GM04503 (cell line): ENCODE results near the gene ANXA4.
"Not testable (repeated sequence)": the region's sequence is repeated elsewhere in the genome, so short reads cannot be mapped to it uniquely, and the experiment has no call there.

Experiments used
- DNase-seq: peaks from one replicate; pipeline ENCODE4 v3.0.0-alpha.2; 2012; ENCODE audit warnings: low read depth

ANXA4 gene

GRCh38 chr2:69755862-69756467 lies 14.0 kb downstream of the ANXA4 start:
- DNase-seq = peak; percentile 53

- no peak for DNase-seq
Measured at GRCh38 chr2:69762025-69762424, 20.1 kb downstream of the ANXA4 start.

- DNase-seq = no peak
Measured at GRCh38 chr2:69762513-69763494, 20.9 kb downstream of the ANXA4 start.

GRCh38 chr2:69763831-69764230 lies 21.9 kb downstream of the ANXA4 start:
- DNase-seq = not testable (repeated sequence)

GRCh38 chr2:69764286-69765095 lies 22.6 kb downstream of the ANXA4 start:
- DNase-seq = no peak

GRCh38 chr2:69765096-69765380 lies 23.1 kb downstream of the ANXA4 start:
- DNase-seq = no peak

- DNase-seq = no peak
Measured at GRCh38 chr2:69766014-69766413, 24.1 kb downstream of the ANXA4 start.

- DNase-seq = peak; percentile 83
Measured at GRCh38 chr2:69767034-69767433, 25.1 kb downstream of the ANXA4 start.

GRCh38 chr2:69768235-69768634 lies 26.3 kb downstream of the ANXA4 start:
- DNase-seq = no peak

- no peak for DNase-seq
Measured at GRCh38 chr2:69768789-69769188, 26.9 kb downstream of the ANXA4 start.

- no peak for DNase-seq
Measured at GRCh38 chr2:69769272-69769671, 27.3 kb downstream of the ANXA4 start.

GRCh38 chr2:69770193-69770702 lies 28.3 kb downstream of the ANXA4 start:
- peak; percentile 76 for DNase-seq

GRCh38 chr2:69770747-69771146 lies 28.8 kb downstream of the ANXA4 start:
- no peak for DNase-seq

GRCh38 chr2:69771461-69771860 lies 29.5 kb downstream of the ANXA4 start:
- DNase-seq = no peak

GRCh38 chr2:69773206-69773605 lies 31.3 kb downstream of the ANXA4 start:
- no peak for DNase-seq

GRCh38 chr2:69774258-69774983 lies 32.5 kb downstream of the ANXA4 start:
- not testable (repeated sequence) for DNase-seq

- DNase-seq = no peak
Measured at GRCh38 chr2:69774984-69775982, 33.3 kb downstream of the ANXA4 start.

- no peak for DNase-seq
Measured at GRCh38 chr2:69776886-69777785, 35.2 kb downstream of the ANXA4 start.

- DNase-seq = no peak
Measured at GRCh38 chr2:69777786-69778105, 35.8 kb downstream of the ANXA4 start.
